HG03575 (cell line): ENCODE results near the gene EML6.
"Not testable (repeated sequence)": the region's sequence is repeated elsewhere in the genome, so short reads cannot be mapped to it uniquely, and the experiment has no call there.

Source experiments
- ATAC-seq: cut with Tn5 transposase; IDR thresholded peaks from one replicate; pipeline ENCODE4 v1.9.1; 2021; ENCODE audit not compliant: unreplicated experiment, insufficient number of reproducible peaks, low FRiP score; ENCODE audit errors: extremely low read depth

EML6 gene

GRCh38 chr2:54834721-54835120 lies 111.3 kb downstream of the EML6 start:
- no peak for ATAC-seq

GRCh38 chr2:54836477-54836876 lies 113.0 kb downstream of the EML6 start:
- no peak for ATAC-seq

DNA sequence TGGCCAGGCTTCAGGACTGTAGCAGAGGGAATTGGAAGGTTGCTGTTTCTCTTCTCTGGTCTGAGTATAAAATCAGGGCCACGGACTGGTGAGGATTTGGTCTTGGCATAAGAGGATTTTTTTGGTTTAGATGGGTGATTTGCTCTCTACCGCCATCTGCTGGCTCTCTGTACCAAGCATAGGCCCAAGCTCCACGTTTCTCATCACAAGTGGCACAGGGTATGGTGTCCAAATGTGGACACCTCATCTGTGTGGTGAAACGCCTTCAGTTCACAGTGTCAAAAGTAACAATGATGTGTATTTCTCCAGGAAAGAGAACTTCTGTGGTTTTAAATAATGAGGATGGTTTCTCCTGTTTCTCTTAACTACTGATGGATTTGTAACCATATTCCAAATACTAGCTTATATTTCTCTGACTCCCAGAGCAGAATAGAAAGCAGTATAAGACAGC lies 115.1 kb downstream of the EML6 start:
- peak; percentile 56 for ATAC-seq

- no peak for ATAC-seq
Measured at GRCh38 chr2:54839461-54840255, 116.2 kb downstream of the EML6 start.

DNA sequence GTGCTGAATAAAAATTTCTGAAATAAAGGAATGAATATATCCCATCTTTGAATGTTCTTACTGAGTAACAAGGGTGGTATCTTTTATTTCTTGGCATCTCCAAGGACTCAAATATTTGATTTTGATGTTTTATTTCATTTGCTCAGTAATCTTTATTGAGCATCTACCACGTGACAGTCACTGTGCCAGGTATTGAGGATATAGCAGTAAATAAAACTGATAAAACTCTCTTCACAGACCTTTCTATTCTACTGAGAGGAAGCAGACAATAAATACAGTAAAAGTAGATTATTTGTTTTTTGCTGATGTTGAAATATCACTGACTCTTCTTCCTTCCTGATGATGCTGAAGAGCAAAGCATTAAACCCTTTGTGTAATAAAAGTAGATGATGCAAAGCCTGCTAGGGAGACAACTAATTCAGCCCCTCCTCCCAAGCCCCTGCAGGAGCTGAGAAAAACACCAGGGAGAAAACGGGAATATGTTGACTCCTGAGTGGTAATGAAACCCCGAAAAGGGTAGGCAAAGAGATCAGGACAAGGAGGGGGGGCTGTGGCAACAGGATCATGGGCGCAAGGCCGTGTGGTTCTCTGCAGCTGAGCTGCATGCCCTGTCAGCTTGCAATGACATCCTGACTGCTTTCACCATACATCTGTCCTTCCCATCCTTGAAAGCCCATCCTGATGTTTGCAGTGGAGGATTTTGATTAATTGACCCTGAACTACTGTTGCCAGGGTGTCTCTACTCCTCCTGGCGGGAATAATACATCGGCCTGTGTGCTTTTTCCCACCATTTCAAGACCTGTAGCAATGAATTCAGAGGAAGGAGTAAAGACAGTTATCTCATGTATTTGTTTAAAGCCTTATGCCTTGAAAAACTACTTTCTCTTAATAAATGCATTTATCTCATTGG lies 117.4 kb downstream of the EML6 start:
- no peak for ATAC-seq

DNA sequence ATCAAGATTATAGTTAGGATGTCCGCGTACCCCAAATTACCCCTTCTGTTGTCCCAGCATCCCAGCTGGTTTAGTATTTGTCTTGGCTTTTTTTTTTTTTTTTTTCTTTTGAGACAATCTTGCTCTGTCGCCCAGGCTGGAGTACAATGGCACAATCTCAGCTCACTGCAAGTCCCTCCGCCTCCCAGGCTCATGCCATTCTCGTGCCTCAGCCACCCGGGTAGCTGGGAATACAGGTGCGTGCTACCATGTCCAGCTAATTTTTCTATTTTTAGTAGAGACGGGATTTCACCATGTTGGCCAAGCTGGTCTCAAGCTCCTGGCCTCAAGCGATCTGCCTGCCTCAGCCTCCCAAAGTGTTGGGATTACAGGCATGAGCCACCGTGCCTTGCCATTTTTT lies 118.0 kb downstream of the EML6 start:
- ATAC-seq: not testable (repeated sequence)

GRCh38 chr2:54845094-54845493 lies 121.6 kb downstream of the EML6 start:
- ATAC-seq: no peak

DNA sequence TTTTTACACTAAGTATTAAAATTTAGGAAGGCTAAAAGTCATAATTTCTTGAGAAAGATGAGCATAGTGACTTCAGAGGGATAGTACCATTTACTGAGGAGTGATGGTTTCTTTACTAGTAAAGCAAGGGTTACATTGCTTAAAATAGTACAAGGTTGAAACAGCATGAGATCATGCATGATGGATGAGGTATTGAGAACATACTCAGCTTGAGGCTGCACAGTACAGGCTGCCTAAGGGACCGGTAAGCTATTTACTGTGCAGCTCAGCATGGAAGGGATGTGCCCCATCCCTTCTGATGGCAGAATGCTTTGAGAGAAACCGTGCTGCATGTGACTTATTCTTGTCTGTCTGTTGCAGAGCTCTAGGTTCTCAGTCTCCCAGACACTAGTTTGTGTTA lies 122.1 kb downstream of the EML6 start:
- no peak for ATAC-seq

DNA sequence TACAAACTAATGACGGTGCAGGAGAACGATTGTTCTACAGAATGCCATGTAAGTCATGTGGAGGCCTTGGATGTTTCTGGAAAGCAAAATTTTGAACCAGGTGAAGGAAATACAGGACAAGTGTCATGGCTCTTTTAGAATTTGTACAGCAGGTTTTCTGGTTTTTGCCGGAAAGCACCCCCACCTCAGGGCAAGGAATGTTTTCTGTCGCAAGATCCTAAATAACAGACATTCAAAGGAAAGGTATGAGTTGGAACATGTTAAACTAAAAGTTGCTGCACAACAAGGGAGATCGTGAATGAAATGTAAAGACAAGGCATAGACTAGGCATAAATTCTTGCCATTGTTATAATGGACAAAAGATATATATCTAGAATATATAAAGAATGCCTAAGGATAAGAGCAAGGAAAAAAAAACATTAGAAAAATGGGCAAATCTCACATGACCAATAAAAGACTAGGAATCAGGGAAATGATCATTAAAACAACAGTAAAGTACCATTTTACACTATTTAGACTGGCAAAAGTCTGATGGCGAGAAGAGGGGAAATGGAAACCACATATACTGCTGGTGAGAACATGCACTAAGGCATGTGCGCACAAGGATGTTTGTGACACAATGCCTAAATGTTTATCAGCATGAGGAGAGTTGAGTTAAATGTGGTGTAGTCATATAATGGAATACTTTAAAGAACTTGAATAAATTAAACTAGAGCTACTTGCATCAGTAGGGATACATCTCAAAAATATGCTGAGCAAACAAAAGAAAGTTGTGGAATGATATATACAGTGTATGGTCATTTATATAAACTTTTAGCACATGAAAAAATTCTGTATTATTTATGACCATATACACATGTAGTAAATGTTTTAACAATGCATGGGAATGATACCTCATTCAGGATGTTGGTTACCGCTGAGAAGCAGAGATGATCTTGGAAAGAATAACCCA lies 127.0 kb downstream of the EML6 start:
- ATAC-seq: no peak

- ATAC-seq: no peak
Measured at GRCh38 chr2:54853616-54854310, 130.3 kb downstream of the EML6 start.

- ATAC-seq: no peak
Measured at GRCh38 chr2:54855434-54855833, 132.0 kb downstream of the EML6 start.

DNA sequence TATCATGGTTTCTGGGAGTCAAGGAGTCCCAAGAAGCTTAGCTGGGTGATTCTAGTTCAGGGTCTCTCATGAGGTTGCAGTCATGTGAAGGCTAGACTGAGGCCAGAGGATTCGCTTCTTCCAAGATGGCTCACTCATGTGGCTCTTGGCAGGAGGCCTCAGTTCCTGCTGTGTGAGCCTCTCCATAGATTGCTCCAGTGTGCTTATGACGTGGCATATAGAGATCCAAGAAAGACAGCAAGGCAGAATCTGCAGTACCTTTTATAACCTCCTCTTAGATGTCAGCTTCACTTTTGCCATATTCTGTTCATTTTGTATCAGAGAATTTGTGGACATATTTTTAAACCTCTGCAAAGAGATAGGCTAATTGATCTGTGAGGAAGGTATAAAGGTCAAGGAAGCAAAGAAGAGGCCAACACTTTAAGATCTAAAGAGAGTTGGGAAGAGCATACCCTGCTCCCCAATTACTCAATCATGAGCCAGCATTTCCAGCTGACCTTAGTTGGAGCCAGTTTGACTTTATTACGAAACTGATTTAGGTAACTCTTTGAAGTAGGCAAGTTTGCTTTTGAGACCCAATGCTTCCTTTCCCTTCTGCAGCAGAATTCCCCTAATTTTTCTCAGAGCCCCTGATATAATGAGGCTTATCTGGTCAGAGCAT lies 134.7 kb downstream of the EML6 start:
- no peak for ATAC-seq

GRCh38 chr2:54859416-54859815 lies 136.0 kb downstream of the EML6 start:
- ATAC-seq: no peak

DNA sequence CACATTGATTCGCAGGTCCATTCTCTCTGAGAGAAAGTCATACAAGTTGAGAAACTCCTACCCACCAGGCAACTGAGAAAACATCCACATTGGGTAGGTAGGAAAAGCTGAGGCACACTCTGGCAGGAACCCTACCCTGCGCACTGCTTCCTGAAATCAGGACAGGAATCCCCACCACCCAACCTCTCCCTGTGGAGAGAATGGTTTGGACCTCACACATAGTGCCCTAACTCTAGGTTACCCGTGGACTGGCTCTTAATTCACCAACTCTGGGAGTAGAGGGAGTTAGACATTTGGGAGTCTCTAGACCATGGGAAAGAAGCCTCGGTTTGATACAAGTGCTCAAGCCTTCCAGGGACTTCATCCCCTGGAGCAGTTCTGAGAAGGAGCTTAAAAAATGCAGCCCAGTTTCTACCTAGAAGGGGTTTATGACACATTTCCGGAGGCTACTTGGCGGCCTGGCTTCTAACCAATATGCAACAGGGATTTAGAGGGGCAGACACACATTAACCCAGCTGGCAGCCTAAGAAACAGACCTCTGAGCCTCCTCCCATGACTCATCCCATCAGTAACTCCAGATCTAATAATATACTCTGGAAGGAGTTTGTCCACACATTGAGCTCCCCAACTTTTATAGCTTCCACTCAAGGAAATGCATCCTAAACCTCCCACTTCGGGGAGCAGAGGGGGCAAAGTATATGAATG lies 136.7 kb downstream of the EML6 start:
- no peak for ATAC-seq

DNA sequence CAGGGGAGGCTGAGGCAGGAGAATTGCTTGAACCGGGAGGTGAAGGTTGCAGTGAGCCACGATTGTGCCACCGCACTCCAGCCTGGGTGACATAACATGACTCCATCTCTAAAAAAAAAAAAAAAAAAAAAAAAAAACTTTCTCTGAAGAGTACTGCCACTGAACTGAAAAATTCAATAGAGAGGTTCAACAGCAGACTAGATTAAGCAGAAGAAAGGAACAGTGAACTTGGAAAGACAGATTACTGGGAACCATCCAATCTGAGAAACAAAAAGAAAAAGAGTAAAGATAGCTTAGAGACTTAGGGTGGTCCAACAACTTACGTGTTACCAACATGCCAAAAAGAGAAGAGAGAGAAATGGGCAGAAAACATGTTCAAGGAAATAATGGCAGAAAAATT lies 138.8 kb downstream of the EML6 start:
- ATAC-seq: no peak

- no peak for ATAC-seq
Measured at GRCh38 chr2:54862742-54863141, 139.3 kb downstream of the EML6 start.

DNA sequence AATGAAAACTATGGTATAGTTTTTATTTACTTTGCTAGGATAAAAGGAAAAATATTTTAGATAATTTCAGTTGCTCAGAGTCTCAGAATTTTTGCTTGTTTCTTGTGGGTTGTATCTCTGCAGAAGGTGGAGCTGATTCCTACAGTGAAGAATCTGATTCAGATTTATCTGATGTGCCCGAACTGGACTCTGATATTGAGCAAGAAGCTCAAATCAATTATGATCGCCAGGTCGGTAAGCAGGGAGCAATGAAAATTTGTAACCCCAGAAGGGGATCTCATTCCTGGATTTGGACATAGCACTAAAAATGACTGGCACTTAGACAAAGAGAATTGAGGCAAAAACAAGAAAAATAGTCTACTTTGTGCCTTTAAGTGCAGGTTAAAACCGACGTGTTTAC lies 140.2 kb downstream of the EML6 start:
- no peak for ATAC-seq
